22Rv1 (cell line): Measurements from ENCODE around the gene UTP11.
A peak's percentile ranks its signal among the peaks of the same experiment; 100 is the strongest.
"Not testable (repeated sequence)": the region's sequence is repeated elsewhere in the genome, so short reads cannot be mapped to it uniquely, and the experiment has no call there.

Experiments
- H3K27ac ChIP-seq: fragments of 450-650 bp; 2 replicates; pipeline ENCODE4 v1.5.1; 2017
- ZFX ChIP-seq: fragments of 450-650 bp; IDR thresholded peaks from 2 replicates; pipeline ENCODE4 v1.6.1; 2017; ENCODE audit warnings: antibody characterized with exemption, borderline replicate concordance
- TF ChIP-seq, protein P1 (sequence below): fragments of 450-650 bp; IDR thresholded peaks from 2 replicates; pipeline ENCODE4 v1.5.1; 2017; ENCODE audit warnings: mild to moderate bottlenecking

UTP11 gene, protein sequence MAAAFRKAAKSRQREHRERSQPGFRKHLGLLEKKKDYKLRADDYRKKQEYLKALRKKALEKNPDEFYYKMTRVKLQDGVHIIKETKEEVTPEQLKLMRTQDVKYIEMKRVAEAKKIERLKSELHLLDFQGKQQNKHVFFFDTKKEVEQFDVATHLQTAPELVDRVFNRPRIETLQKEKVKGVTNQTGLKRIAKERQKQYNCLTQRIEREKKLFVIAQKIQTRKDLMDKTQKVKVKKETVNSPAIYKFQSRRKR

DNA sequence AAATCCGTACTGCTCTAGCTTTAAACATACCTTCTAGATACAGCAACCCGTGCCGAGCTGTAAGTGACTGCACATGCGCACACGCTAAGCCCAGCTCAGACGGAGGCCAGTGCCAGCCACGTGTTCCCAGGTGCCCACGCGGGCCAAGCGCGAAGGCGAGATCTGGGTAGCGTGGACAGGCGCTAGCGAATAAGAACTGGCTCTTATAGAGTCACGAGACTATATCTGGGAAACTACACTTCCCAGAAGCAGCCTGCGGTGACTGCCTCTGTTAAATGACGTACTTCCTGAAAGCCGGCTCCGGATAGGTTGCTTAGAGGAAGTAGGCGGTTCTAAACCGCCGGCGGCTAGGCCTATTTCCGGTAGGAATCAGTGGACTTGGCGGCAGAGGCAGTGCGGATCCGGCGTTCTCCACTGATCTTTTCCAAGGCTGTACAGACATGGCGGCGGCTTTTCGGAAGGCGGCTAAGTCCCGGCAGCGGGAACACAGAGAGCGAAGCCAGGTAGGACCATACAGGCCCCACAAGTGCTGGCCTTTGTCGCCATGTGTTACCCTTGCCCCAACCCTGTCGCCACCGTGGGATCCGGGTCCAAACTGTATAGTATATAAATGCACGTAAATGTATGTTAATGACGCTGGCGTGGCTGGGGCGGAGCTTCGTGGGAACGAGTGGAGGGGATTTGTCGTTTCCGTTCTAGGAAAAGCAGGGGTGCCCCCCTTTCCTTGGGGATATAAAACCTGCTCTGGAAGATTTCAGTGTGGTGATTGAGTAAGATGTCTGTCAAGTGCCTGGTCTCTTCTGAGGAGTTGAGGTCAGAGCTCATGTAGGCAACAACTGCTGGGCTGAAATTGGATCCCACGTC, at the start of gene UTP11:
Gene UTP11, plus strand, starts transcription at position 372 of the 864 bp plus-strand sequence. Its CDS starts 69 bp downstream, at position 441.
- H3K27ac ChIP-seq, result peak within 1 kb of the TSS; percentile 90
- TF ChIP-seq, protein P1, sequence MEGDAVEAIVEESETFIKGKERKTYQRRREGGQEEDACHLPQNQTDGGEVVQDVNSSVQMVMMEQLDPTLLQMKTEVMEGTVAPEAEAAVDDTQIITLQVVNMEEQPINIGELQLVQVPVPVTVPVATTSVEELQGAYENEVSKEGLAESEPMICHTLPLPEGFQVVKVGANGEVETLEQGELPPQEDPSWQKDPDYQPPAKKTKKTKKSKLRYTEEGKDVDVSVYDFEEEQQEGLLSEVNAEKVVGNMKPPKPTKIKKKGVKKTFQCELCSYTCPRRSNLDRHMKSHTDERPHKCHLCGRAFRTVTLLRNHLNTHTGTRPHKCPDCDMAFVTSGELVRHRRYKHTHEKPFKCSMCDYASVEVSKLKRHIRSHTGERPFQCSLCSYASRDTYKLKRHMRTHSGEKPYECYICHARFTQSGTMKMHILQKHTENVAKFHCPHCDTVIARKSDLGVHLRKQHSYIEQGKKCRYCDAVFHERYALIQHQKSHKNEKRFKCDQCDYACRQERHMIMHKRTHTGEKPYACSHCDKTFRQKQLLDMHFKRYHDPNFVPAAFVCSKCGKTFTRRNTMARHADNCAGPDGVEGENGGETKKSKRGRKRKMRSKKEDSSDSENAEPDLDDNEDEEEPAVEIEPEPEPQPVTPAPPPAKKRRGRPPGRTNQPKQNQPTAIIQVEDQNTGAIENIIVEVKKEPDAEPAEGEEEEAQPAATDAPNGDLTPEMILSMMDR, result no peak
- TF ChIP-seq ZFX, result no peak

DNA sequence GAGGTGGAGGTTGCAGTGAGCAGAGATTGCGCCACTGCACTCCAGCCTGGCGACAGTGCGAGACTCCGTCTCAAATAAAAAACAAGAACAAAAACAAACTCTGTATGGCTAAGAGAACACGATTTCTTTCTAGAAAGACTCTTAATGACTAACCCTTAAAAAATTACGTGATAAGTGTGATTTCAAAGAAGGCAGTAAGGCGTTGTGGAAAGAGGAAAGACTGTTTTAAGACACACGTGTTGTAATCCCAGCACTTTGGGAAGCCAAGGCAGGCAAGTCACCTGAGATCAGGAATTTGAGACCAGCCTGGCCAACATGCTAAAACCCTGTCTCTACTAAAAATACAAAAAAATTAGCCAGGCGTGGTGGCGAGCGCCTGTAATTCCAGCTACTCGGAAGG, 48.4 kb upstream of the UTP11 start:
- not testable (repeated sequence) for H3K27ac ChIP-seq

DNA sequence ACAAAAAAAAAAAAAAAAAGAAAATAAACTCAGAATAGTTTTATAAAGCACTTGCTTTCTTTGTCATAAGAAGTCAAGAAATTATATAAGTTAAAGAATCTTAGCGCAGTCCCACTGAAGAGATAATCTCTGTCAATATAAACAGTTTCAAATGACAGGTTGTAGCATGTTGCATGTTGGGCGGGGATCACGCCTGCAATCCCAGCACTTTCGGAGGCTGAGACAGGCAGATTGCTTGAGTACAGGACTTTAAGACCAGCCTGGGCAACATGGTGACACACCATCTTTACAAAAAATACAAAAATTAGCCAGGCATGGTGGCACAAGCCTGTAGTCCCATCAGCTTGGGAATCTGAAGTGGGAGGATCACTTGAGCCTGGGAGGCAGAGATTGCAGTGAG, 47.2 kb upstream of the UTP11 start:
- H3K27ac ChIP-seq, result no peak overlapping the region
- TF ChIP-seq, protein P1, result no peak
- TF ChIP-seq ZFX, result no peak

DNA sequence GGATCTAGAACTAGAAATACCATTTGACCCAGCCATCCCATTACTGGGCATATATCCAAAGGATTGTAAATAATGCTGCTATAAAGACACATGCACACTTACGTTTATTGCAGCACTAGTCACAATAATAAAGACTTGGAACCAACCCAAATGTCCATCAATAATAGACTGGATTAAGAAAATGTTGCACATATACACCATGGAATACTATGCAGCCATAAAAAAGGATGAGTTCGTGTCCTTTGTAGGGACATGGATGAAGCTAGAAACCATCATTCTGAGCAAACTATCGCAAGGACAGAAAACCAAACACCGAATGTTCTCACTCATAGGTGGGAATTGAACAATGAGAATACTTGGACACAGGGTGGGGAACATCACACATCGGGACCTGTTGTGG, 38.9 kb upstream of the UTP11 start:
- H3K27ac ChIP-seq, result not testable (repeated sequence)

DNA sequence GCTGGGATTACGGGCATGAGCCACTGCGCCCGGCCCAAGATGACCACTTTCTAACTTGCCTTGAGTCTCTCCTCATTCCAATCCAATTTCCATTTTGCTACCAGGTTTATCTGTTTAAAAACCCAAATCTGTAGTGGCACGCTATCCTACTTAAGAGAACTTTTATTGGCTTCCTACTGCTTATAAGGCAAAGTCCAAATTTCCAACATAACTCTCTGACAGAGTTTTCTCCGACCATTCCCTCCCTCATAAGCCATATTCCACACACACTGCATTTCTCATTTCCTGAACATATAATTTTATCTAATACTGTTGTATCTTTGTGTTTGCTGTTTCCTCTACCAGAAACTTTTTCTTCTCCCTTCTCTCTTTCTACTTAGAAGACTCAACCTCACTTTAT, 38.0 kb upstream of the UTP11 start:
- H3K27ac ChIP-seq, result no peak overlapping the region
- TF ChIP-seq, protein P1, result no peak
- no peak for TF ChIP-seq ZFX

DNA sequence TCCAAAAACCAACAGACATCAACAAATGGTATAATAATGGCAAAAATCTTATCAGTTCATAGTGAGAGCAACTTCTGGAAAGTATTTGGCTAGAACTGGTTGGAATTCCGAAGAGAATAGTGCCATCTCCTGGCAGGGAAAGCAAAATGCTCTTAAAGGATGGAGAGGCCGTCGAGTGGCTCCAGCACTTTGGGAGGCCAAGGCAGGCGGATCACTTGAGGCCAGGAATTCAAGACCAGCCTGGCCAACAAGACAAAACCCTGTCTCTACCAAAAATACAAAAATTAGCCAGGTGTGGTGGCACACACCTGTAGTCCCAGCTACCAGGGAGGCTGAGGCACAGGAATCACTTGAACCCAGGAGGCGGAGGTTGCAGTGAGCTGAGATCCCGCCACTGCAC, 37.5 kb upstream of the UTP11 start:
- TF ChIP-seq, protein P1, result peak; percentile 78
- H3K27ac ChIP-seq, result not testable (repeated sequence)

DNA sequence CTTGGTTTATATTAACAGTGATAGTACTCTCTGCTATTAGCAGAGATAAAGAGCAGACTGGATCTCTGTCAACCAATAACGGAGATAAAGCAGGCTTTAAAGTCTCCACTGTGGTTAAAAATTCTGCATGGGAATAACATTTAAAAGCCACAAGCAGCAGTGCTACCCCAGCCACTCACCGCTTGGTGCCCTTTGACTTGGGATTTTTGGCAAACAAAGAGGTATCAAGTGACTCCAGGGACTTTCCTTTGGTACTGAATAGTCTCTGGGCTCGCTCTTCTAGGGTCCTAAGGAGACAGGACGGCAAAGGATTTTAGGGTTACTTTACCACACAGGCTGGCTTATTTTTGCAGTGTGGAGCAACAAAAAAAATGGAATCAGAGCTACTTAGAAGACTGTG, 34.0 kb upstream of the UTP11 start:
- no peak for TF ChIP-seq ZFX
- TF ChIP-seq, protein P1, result no peak
- no peak overlapping the region for H3K27ac ChIP-seq

DNA sequence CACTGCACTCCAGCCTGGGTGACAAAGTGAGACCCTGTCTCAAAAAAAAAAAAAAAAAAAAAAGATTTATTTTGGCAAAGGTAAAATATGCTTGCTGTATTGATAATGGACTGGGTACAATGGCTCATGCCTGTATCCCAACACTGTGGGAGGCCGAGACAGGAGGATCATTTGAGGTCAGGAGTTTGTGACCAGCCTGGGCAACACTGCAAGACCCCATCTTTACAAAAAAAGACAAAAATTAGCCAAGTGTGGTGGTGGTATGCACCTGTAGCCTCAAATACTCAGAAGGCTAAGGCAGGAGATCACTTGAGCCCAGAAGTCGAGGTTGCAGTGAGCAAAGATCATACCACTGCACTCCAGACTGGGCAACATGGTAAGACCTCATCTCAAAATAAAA, 29.0 kb upstream of the UTP11 start:
- TF ChIP-seq, protein P1, result no peak
- TF ChIP-seq ZFX, result no peak
- H3K27ac ChIP-seq, result no peak overlapping the region
